ENCODE data around the gene CBY3.
"Not testable (repeated sequence)": the region's sequence is repeated elsewhere in the genome, so short reads cannot be mapped to it uniquely, and the experiment has no call there.

CBY3 gene

GRCh38 chr5:179680780-179681401, at the start of gene CBY3:
Gene CBY3, minus strand, starts transcription at chr5:179681034. Its CDS starts 116 bp downstream, at chr5:179680918.
- DNase-seq (ENCODE audit: low read depth) = no peak

GRCh38 chr5:179730356-179730755, 49.5 kb upstream of the CBY3 start:
- no peak for DNase-seq (ENCODE audit: low read depth)

GRCh38 chr5:179729727-179730126, 48.9 kb upstream of the CBY3 start:
- DNase-seq (ENCODE audit: low read depth) = no peak

- no peak for DNase-seq (ENCODE audit: low read depth)
These were observed 48.5 kb upstream of the CBY3 start for GRCh38 chr5:179729303-179729702.

- DNase-seq (ENCODE audit: low read depth) = no peak
These were observed 46.3 kb upstream of the CBY3 start for GRCh38 chr5:179727106-179727505.

GRCh38 chr5:179724163-179724562, 43.3 kb upstream of the CBY3 start:
- DNase-seq (ENCODE audit: low read depth) = no peak

- no peak for DNase-seq (ENCODE audit: low read depth)
These were observed 39.4 kb upstream of the CBY3 start for GRCh38 chr5:179720222-179720621.

GRCh38 chr5:179716286-179716685, 35.5 kb upstream of the CBY3 start:
- DNase-seq (ENCODE audit: low read depth) = no peak

- DNase-seq (ENCODE audit: low read depth) = no peak
These were observed 19.6 kb upstream of the CBY3 start for GRCh38 chr5:179700401-179700918.

- DNase-seq (ENCODE audit: low read depth) = no peak
These were observed 18.9 kb upstream of the CBY3 start for GRCh38 chr5:179699616-179700237.

- DNase-seq (ENCODE audit: low read depth) = no peak
These were observed 18.2 kb upstream of the CBY3 start, which contains the start of gene CANX for GRCh38 chr5:179698935-179699615. Gene CANX, plus strand, starts transcription at chr5:179698967. Its CDS starts 6,715 bp downstream, at chr5:179705682.

GRCh38 chr5:179697993-179698934, 17.4 kb upstream of the CBY3 start:
- DNase-seq (ENCODE audit: low read depth) = peak; percentile 99

GRCh38 chr5:179697543-179697942, 16.7 kb upstream of the CBY3 start:
- DNase-seq (ENCODE audit: low read depth) = not testable (repeated sequence)

- no peak for DNase-seq (ENCODE audit: low read depth)
These were observed 16.3 kb upstream of the CBY3 start for GRCh38 chr5:179697108-179697507.

GRCh38 chr5:179696603-179697002, 15.8 kb upstream of the CBY3 start:
- no peak for DNase-seq (ENCODE audit: low read depth)

- no peak for DNase-seq (ENCODE audit: low read depth)
These were observed 13.7 kb upstream of the CBY3 start for GRCh38 chr5:179694561-179694960.

- not testable (repeated sequence) for DNase-seq (ENCODE audit: low read depth)
These were observed 8.4 kb upstream of the CBY3 start for GRCh38 chr5:179689212-179689611.

- no peak for DNase-seq (ENCODE audit: low read depth)
These were observed 637 bp downstream of the CBY3 start for GRCh38 chr5:179680014-179680779.

GRCh38 chr5:179679014-179679674, 1.7 kb downstream of the CBY3 start:
- peak; percentile 38 for DNase-seq (ENCODE audit: low read depth)

- DNase-seq (ENCODE audit: low read depth) = peak; percentile 90
These were observed 2.4 kb downstream of the CBY3 start for GRCh38 chr5:179678223-179679013.
